Coronary artery (tissue), 2 donors: ENCODE data around the gene CAMKK1.

Experiments used
- DNase-seq: peaks from one replicate; pipeline ENCODE4 v3.0.0-alpha.2; 2017; ENCODE audit warnings: low spot score
- H3K27ac ChIP-seq, 2 donors: fragments of 200-600 bp; sonication (generic); one replicate each; pipeline ENCODE4 v1.5.1; 2016 to 2019
- H3K4me3 ChIP-seq: fragments of 200-600 bp; sonication (generic); 2 replicates; pipeline ENCODE4 v1.5.1; 2016; ENCODE audit warnings: mild to moderate bottlenecking, moderate library complexity
- CTCF ChIP-seq: fragments of 200-600 bp; sonication (generic); IDR thresholded peaks from one replicate; pipeline ENCODE4 v1.5.1; 2019; ENCODE audit warnings: antibody characterized with exemption

The CAMKK1 gene

GRCh38 chr17:3893003-3893719 is at the start of gene CAMKK1:
Gene CAMKK1, minus strand, starts transcription at chr17:3893053. Its CDS starts 7,366 bp downstream, at chr17:3885687.
- peak within 1 kb of the TSS; percentile 58 to 75 for H3K27ac ChIP-seq
- DNase-seq, result peak; percentile 89
- H3K4me3 ChIP-seq, result peak within 1 kb of the TSS; percentile 76
- TF ChIP-seq CTCF, result no peak

DNA sequence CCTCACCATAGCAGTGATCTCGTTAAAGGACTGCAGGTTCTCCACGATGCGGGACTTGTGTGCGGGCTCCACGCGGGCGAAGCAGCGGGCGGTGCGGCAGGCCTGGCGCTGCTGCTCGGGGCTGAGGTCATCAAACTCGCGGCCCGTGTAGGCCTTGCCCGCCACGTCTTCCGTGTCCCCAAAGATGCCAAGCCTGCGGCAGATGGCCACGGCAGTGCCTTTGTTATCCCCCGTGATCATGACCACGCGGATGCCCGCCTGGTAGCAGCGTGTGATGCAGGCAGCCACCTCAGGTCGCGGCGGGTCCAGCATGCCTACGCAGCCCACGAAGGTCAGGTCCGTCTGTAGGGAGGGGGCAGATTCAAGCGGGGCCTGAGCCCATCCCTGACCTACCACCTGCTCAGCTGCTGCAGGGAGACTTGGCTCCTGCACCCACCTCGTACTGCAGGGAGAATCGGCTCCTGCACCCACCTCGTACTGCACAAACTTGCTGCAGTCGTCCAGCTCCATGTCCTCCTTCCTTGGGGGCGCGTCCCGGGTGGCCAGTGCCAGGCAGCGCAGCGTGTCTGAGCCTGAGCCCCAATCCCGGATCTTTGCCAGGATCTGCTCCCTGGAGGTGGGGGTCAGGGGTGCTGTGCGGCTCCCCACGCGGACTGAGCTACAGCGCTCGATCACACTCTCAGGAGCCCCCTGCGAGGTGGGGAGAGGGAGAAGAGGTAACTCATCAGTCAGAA is 48.3 kb upstream of the CAMKK1 start:
- no peak for DNase-seq
- Histone ChIP-seq H3K27ac (no peak overlapping the region), H3K4me3 (no peak overlapping the region)
- no peak for TF ChIP-seq CTCF

DNA sequence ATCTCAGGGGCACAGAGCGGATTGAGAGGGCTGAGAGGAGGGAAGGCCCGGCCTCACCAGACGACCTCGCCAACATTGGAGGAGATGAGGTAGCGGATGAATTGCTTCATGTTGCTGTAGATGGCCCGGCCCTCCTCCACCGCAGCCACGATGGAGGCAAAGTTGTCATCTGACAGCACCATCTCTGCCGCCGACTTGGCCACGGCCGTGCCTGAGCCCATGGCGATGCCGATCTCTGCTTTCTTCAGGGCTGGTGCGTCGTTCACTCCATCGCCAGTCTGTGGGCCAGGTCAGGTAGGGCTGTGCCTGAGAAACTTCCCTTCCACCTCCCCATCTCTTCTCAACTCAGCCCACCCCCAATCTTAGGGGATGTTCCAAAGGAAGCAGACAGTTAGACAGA is 44.5 kb upstream of the CAMKK1 start:
- no peak overlapping the region for H3K27ac ChIP-seq
- H3K4me3 ChIP-seq, result no peak overlapping the region
- TF ChIP-seq CTCF, result no peak
- no peak for DNase-seq

- Histone ChIP-seq H3K27ac (no peak overlapping the region), H3K4me3 (no peak overlapping the region)
- DNase-seq, result no peak
- TF ChIP-seq CTCF, result no peak
Measured at GRCh38 chr17:3935825-3936355, 43.0 kb upstream of the CAMKK1 start.

GRCh38 chr17:3935140-3935542 is 42.3 kb upstream of the CAMKK1 start:
- no peak for TF ChIP-seq CTCF
- Histone ChIP-seq H3K4me3 (no peak overlapping the region), H3K27ac (no peak overlapping the region)
- no peak for DNase-seq

GRCh38 chr17:3929764-3930163 is 36.9 kb upstream of the CAMKK1 start:
- DNase-seq, result no peak
- TF ChIP-seq CTCF, result no peak
- Histone ChIP-seq H3K27ac (no peak overlapping the region), H3K4me3 (no peak overlapping the region)

GRCh38 chr17:3929181-3929580 is 36.3 kb upstream of the CAMKK1 start:
- no peak for DNase-seq
- TF ChIP-seq CTCF, result no peak
- H3K27ac ChIP-seq, result peak overlapping the region in 1 of 2 donors; percentile 11
- no peak overlapping the region for H3K4me3 ChIP-seq
